Measurements from ENCODE around the gene TCF7. TPM values are rescaled to one million over a fixed set of nuclear protein-coding genes. Genes with fewer than 3 reads are reported as not detected.

TCF7 gene
- polyA plus RNA-seq, 4 donors = 11.7 to 14.6 (median 13.2) TPM

- DNase-seq (ENCODE audit: low read depth in 4 of 4, low spot score in 3 of 4) = no peak
Measured at GRCh38 chr5:134088994-134089560, 25.4 kb upstream of the TCF7 start.

- no peak for DNase-seq (ENCODE audit: low read depth in 4 of 4, low spot score in 3 of 4)
Measured at GRCh38 chr5:134090522-134090921, 24.0 kb upstream of the TCF7 start.

- DNase-seq (ENCODE audit: low read depth in 4 of 4, low spot score in 3 of 4) = no peak
Measured at GRCh38 chr5:134091626-134092121, 22.8 kb upstream of the TCF7 start.

DNA sequence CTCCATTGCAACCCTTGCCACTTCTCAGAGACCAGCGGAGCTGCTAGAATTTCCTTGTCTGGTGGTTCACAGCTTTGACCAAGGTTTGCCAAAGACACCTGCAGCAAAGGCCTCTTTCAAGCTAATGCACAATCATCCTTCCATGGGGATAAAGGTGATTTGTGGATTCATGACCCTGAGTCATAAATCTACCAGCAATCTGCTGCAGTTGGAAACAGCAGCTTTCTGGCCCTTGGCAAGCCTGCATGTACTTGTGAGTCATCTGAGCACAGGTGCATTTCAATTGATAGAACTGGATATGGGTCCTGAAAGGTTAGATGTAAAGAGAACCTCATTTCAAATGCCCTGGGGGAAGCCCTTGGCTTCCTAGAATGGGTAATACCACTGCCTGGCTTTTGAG is 21.6 kb upstream of the TCF7 start:
- no peak for DNase-seq (ENCODE audit: low read depth in 4 of 4, low spot score in 3 of 4)

DNA sequence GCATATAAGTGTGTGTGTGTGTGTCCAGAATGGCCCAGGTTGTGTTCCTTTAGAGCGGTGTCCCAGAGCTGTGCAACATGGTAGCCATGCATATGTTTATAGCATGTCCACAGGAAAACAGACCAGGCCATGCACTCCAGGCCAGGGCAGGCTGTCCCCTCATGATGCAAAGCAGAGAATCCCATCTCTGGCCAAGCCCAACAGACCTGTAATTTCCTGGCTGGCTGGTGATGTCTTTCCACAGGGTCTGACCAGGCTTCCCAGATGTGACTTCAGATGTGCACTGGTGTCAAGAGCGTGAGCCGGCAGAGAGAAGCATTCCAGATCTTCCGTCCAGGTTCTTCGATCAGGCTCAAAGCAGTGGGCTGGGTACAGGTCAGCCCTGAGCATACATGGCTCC is 21.1 kb upstream of the TCF7 start:
- DNase-seq (ENCODE audit: low read depth in 4 of 4, low spot score in 3 of 4) = no peak

DNA sequence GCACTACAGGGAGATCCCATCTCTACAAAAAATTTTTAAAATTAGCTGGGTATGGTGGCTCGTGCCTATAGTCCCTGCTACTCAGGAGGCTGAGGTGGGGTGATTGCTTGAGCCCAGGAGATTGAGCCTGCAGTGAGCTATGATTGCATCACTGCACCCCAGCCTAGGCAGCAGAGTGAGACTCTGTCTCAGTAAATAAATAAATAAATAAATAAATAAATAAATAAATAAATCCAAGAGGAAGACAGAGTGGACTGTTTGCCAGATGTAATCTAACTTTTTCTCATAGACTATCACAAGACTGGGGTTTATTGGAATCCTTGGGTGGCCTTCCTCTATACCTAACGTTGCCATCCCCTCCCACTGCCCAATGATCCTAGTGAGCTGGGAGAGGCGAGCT is 19.2 kb upstream of the TCF7 start:
- no peak for DNase-seq (ENCODE audit: low read depth in 4 of 4, low spot score in 3 of 4)

DNA sequence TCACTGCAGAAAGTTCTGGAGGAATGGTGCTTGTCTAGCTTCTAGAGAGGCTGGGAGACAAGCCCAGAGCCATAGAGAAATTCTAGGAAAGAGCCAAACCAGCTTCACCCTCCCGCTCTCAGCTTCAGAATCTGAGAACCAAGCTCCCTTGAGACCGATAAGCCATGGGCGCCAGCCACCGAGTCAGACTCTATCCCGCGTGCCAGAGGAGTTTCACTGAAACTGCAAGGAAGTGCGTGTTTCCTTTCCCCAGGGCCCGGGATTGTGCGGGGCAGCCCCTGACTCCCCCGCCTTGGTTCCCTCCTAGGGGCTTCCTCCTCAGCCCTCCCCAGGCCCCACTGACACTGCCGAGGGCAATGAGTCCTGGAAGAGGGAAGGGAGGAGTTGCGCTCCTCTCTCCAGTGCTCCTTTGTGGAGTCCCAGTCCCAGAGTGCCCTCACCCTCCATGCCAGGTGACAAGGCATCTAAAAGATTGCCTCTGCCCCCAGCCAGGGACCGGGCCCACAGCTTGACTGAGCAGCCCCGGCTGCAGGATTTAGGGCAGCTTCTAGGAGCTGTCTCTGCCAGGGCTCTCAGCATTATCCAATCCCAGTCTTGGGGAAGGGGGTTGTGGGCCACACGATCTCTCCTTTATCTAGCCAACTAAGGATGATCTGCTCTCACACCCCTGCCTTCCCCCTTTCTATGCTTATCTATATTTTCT is 18.4 kb upstream of the TCF7 start:
- DNase-seq (ENCODE audit: low read depth in 4 of 4, low spot score in 3 of 4) = no peak

DNA sequence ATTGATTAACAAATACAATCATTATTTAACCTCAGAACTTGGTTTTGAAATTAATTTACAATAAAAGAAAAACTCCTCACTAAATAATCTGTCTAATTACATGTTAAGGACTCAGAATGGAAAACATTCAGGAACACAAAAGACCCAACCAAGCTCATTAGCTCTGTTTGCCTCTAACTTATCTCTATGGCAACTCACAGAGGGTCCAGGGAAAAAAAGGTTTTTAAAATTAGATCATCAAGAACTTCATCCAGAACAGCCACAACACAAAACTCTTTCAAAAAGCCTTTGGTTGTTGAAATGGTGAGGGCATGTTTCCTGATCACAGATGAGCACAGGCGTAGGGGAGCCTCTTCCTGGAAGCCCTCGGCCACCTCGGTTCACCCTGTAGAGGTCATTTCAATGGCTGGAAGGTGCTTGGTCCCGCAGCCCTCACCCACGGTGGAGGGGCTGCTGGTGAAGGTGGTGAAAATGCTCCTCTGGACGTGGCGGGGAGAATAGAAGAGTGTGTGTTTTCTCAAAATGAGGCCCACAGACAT is 17.2 kb upstream of the TCF7 start:
- no peak for DNase-seq (ENCODE audit: low read depth in 4 of 4, low spot score in 3 of 4)

DNA sequence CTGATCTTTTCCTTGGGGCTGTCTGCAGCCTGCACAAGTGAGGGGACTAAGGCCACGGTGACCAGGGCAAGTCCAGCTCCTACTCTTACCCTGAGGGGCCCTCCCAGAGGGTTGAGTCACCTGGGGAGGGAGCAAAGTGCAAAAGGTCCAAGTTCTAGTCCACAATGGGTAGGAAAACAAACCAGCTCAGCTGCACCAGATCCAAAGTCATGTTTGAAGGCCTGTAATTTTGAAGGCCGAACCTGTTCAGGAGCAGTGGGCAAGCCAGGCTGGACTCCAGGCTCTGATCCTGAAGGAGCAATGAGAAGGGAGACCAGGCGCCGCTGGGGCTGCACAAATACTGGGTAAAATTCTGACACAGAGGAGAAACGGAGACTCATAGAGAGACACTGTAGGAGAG is 15.8 kb upstream of the TCF7 start:
- DNase-seq (ENCODE audit: low read depth in 4 of 4, low spot score in 3 of 4) = no peak

- DNase-seq (ENCODE audit: low read depth in 4 of 4, low spot score in 3 of 4) = no peak
Measured at GRCh38 chr5:134099288-134099872, 15.1 kb upstream of the TCF7 start.

- DNase-seq (ENCODE audit: low read depth in 4 of 4, low spot score in 3 of 4) = no peak
Measured at GRCh38 chr5:134099939-134100282, 14.6 kb upstream of the TCF7 start.

- DNase-seq (ENCODE audit: low read depth in 4 of 4, low spot score in 3 of 4) = no peak
Measured at GRCh38 chr5:134100283-134101091, 14.0 kb upstream of the TCF7 start.

GRCh38 chr5:134101686-134102439 is 12.6 kb upstream of the TCF7 start:
- no peak for DNase-seq (ENCODE audit: low read depth in 4 of 4, low spot score in 3 of 4)

DNA sequence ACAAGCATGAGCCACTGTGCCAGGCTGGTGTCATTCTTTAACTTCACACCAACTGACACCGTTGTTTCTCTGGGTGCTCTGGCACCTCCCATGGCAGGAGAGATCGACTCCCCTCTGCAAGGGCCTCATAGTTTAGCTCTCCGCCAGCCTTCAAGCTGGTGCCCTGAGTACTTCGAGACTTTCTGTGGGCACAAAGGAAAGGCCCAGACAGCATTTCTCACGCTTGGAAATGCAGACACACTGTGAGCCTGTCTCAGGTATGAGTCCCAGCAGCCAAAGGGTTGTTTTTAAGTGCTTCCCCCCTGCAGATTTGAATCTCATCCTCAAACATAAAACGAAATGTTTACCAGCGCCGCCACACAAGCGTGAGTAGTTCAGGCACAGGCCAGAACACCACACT is 11.1 kb upstream of the TCF7 start:
- no peak for DNase-seq (ENCODE audit: low read depth in 4 of 4, low spot score in 3 of 4)

GRCh38 chr5:134103998-134104654 is 10.4 kb upstream of the TCF7 start:
- no peak for DNase-seq (ENCODE audit: low read depth in 4 of 4, low spot score in 3 of 4)

- DNase-seq (ENCODE audit: low read depth in 4 of 4, low spot score in 3 of 4) = no peak
Measured at GRCh38 chr5:134106991-134107701, 7.3 kb upstream of the TCF7 start.

DNA sequence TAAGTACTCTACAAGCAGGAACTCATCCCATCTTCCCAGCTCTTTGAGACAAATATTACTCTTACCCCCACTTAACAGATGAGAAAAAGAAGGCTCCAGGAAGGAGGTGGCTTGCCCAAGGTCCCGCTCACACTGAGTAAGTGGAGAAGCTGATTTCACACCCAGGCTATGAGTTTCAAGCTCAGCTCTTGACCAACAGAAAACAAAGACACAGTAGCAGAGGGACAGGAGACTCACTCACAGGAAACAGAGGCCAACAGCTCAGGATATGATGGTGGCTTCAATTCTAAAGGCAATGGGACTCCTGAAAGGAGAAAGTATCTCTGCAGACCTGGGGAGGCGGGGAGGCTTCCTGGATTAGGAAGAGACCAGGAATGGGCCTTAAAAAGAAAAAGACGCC is 6.7 kb upstream of the TCF7 start:
- DNase-seq (ENCODE audit: low read depth in 4 of 4, low spot score in 3 of 4) = no peak

DNA sequence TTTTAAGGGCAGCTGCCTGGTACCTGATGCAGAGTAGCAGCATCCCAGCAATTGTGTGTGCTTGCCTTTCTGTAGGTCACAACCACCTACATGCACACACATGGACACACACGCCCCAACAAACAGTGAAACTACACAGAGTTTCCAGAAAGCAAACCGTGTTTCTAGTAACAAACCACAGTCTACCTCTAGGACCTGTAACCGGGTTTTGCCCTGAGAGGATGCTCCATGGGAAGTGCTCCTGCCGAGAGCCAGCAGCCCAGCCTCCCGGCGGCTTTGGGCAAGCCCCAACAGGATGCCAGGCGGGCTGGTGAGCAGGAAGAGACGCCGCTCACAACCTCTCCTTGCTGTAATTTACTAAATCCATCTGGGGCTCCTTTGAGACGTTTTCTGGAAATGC is 4.1 kb upstream of the TCF7 start:
- DNase-seq (ENCODE audit: low read depth in 4 of 4, low spot score in 3 of 4) = no peak
